ENCODE measurements around the gene GAS6. TPM values are rescaled to one million over a fixed set of nuclear protein-coding genes. Genes with fewer than 3 reads are reported as not detected.

Gene GAS6
- total RNA-seq, 1 experiment from 2014 or later: 49.4 TPM

GRCh38 chr13:113865427-113865826 is 1.6 kb upstream of the GAS6 start:
- H3K27ac ChIP-seq (ENCODE audit: low read depth, low read length): no peak overlapping the region

More at GRCh38 chr13:113865427-113865826, 1.6 kb upstream of the GAS6 start:
- CTCF ChIA-PET: no interaction called here
- H3K9me3 ChIP-seq (ENCODE audit: control insufficient read depth in 1 of 2, insufficient read depth in 1 of 2, low read depth in 1 of 2, low read length in 2 of 2): no peaks in the 10 kb centered on the region
- TF ChIP-seq JUND (IDR thresholded peaks at IDR 0.05) (no peak), TCF7L2 (IDR thresholded peaks at IDR 0.05; ENCODE audit: borderline replicate concordance, extremely low read depth, insufficient read depth, insufficient read length) (no peak), YY1 (IDR thresholded peaks at IDR 0.05; ENCODE audit: extremely low read depth, insufficient replicate concordance, low read depth, low read length) (no peak), REST (IDR thresholded peaks at IDR 0.05; ENCODE audit: low read depth) (no peak), POLR2A (IDR thresholded peaks at IDR 0.05; ENCODE audit: borderline replicate concordance, extremely low read depth, insufficient read depth, insufficient read length) (no peak), ZFX (IDR thresholded peaks at IDR 0.05) (no peak), ELF1 (IDR thresholded peaks at IDR 0.05; ENCODE audit: borderline replicate concordance, low read depth) (no peak), CBX3 (IDR thresholded peaks at IDR 0.05; ENCODE audit: low read depth) (no peak), SP1 (IDR thresholded peaks at IDR 0.05; ENCODE audit: low read depth) (no peak), FOSL1 (IDR thresholded peaks at IDR 0.05; ENCODE audit: low read depth) (no peak), CEBPB (IDR thresholded peaks at IDR 0.05; ENCODE audit: low read depth) (no peak), EGR1 (IDR thresholded peaks at IDR 0.05; ENCODE audit: low read depth) (no peak), SIN3A (IDR thresholded peaks at IDR 0.05; ENCODE audit: low read depth) (no peak), POLR2AphosphoS5 (IDR thresholded peaks at IDR 0.05; ENCODE audit: low read depth, low read length) (no peak)
- TF ChIP-seq, protein P1, sequence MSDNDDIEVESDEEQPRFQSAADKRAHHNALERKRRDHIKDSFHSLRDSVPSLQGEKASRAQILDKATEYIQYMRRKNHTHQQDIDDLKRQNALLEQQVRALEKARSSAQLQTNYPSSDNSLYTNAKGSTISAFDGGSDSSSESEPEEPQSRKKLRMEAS (IDR thresholded peaks at IDR 0.05): no peak
- TF ChIP-seq, protein P2, sequence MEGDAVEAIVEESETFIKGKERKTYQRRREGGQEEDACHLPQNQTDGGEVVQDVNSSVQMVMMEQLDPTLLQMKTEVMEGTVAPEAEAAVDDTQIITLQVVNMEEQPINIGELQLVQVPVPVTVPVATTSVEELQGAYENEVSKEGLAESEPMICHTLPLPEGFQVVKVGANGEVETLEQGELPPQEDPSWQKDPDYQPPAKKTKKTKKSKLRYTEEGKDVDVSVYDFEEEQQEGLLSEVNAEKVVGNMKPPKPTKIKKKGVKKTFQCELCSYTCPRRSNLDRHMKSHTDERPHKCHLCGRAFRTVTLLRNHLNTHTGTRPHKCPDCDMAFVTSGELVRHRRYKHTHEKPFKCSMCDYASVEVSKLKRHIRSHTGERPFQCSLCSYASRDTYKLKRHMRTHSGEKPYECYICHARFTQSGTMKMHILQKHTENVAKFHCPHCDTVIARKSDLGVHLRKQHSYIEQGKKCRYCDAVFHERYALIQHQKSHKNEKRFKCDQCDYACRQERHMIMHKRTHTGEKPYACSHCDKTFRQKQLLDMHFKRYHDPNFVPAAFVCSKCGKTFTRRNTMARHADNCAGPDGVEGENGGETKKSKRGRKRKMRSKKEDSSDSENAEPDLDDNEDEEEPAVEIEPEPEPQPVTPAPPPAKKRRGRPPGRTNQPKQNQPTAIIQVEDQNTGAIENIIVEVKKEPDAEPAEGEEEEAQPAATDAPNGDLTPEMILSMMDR (IDR thresholded peaks at IDR 0.05 in 2 of 3, conservative IDR thresholded peaks at IDR 0.05 in 1 of 3; ENCODE audit: borderline replicate concordance in 1 of 3, insufficient read depth in 1 of 3, low read depth in 2 of 3, low read length in 2 of 3): no peak
- TF ChIP-seq, protein P3, sequence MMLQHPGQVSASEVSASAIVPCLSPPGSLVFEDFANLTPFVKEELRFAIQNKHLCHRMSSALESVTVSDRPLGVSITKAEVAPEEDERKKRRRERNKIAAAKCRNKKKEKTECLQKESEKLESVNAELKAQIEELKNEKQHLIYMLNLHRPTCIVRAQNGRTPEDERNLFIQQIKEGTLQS (IDR thresholded peaks at IDR 0.05): no peak
- TF ChIP-seq, protein P4, sequence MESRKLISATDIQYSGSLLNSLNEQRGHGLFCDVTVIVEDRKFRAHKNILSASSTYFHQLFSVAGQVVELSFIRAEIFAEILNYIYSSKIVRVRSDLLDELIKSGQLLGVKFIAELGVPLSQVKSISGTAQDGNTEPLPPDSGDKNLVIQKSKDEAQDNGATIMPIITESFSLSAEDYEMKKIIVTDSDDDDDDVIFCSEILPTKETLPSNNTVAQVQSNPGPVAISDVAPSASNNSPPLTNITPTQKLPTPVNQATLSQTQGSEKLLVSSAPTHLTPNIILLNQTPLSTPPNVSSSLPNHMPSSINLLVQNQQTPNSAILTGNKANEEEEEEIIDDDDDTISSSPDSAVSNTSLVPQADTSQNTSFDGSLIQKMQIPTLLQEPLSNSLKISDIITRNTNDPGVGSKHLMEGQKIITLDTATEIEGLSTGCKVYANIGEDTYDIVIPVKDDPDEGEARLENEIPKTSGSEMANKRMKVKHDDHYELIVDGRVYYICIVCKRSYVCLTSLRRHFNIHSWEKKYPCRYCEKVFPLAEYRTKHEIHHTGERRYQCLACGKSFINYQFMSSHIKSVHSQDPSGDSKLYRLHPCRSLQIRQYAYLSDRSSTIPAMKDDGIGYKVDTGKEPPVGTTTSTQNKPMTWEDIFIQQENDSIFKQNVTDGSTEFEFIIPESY (IDR thresholded peaks at IDR 0.05; ENCODE audit: extremely low read depth, insufficient replicate concordance, low read length): no peak
- intact Hi-C loops (cut with micrococcal nuclease): no loop called here
- no peaks in the 10 kb centered on the region for H3K36me3 ChIP-seq (ENCODE audit: control insufficient read depth in 1 of 2, insufficient read depth in 2 of 2, low read length in 2 of 2)
- no peaks in the 10 kb centered on the region for H3K9me2 ChIP-seq (ENCODE audit: insufficient read depth)
- no peak overlapping the region for H3K4me2 ChIP-seq (ENCODE audit: low read length)
- H3K9ac ChIP-seq (ENCODE audit: low read length): no peak overlapping the region
- DNase-seq (ENCODE audit: low read depth, low spot score) (no peak), ATAC-seq (no peak)
- RAD21 ChIA-PET (ENCODE audit: low non-redundant PET in 1 of 2, low total read pairs in 2 of 2, uncharacterized antibody in 2 of 2, unreplicated experiment in 2 of 2): no interaction called here
- H4K20me1 ChIP-seq (ENCODE audit: insufficient read depth): no peaks in the 10 kb centered on the region
- no peak overlapping the region for H2AFZ ChIP-seq (ENCODE audit: low read depth, low read length, poor library complexity, severe bottlenecking)
- no TSS peak for BruUV-seq (replicated peaks)
- H3K27me3 ChIP-seq (ENCODE audit: insufficient read depth, low read length): no peaks in the 10 kb centered on the region
- no peak overlapping the region for H3K4me3 ChIP-seq (replicated peaks in 1 of 2; ENCODE audit: low read depth in 1 of 2, low read length in 2 of 2)
- H3K4me1 ChIP-seq (ENCODE audit: control insufficient read depth in 1 of 2, insufficient read depth in 2 of 2, low read length in 2 of 2): peaks cover 10 to 37% of the 10 kb centered on the region in 2 experiments
- POLR2A ChIA-PET: no interaction called here
- H3K79me2 ChIP-seq (ENCODE audit: insufficient read depth, low read length): peaks cover 30% of the 10 kb centered on the region

Data from HCT116 (cell line).